Globus pallidus (tissue), 1 donor: ENCODE results near the gene RELL1.
A peak's percentile ranks its signal among the peaks of the same experiment; 100 is the strongest.

Source experiments
- DNase-seq: peaks from one replicate; pipeline ENCODE4 v3.0.0-alpha.2; 2015; ENCODE audit warnings: low spot score

The RELL1 gene

DNA sequence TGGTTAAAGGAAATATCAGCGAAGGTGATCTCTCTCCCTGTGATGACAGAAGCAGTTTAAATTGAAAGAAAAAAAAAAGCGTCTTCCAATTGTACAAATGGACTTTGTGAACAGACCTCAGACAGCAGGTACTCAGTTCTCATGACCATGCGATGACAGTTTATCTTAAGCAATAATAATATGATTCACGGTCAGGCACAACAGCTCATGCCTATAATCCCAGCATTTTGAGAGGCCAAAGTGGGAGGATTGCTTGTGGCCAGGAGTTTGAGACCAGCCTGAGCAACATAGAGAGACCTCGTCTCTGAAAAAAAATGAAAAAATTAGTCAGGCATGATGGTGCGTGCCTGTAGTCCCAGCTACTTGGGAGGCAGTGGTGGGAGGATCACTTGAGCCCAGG is 51.0 kb downstream of the RELL1 start:
- no peak for DNase-seq

- no peak for DNase-seq
These were observed 52.0 kb downstream of the RELL1 start for GRCh38 chr4:37634180-37634579.

DNA sequence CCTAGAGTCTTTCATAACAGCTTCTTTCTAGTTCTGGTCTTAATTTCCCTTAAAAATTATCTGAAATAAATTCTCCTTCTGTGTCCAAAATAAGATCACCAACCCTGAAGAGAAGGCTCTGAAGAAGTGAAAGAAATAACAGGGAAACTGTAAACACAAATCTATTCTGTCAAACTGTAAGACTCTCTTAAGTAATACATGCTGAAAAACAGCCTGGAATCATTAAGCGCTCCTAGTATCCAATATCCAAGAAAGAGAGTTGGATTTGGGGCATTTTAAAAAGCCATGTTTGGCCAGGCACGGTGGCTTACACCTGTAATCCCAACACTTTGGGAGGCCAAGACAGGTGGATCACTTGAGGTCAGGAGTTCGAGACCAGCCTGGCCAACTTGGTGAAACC is 53.3 kb downstream of the RELL1 start:
- DNase-seq, result no peak

DNA sequence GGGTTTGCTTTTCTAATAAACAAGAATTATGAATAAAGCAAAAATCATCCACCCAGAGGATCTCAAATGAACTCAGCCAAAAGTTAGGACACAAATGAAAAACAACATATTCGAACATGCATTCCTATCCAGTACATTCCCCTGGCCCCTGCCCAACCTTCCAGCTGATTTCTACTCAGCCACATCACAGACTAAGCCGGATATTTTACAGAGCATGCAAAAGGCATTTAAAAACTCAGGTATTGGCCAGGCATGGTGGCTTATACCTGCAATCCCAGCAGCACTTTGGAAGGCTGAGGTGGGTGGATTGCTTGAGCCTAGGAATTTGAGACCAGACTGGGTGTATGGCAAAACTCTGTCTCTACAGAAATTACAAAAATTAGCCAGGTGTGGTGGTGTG is 54.6 kb downstream of the RELL1 start:
- no peak for DNase-seq

DNA sequence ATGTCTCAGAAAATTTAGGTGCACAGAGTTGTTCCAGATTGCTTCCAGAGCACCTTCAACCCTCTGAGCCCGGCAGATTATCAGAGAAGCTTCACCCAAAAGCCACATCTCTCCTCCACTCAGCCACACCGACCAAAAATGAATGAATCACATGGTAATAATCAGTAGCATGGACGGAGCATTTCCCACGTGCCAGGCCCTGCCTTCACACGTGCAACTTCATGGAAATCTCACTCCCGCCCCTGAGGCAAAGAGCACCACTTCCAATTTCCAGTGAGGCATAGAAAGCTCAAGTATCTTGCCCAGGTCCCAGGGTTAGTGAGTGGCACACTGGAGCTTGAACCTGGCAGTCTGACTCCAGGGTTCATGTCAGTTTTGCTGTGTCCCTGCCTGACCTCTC is 56.5 kb downstream of the RELL1 start:
- no peak for DNase-seq

DNA sequence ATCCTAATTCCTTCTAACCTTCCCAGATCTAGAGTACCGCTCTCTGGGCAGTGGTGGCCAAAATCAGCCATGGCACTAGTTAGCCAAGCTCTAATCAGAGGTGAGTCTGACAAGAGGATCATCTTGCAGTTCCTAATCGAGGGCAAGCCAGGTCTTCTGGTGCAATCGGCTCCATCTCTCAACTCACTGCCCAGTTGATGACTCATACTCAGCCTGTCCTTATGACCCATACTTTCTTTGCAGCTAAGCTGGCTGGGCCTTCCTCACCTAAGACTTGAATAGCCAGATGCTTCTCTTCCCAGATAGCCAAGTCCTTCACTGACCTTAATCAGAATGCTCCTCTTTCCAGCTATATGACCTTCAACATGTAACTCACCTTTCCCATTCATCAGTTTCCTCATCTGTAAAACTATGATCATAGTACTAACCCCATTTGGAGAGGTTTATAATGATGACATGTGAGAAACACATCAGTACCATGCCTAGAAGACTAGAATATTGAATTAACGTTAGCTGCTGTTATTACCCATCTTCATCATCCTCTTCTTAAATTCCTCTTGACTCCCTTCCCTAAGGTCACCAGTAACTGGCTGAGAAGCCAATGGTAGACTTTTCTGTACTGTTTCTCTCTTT is 57.1 kb downstream of the RELL1 start:
- no peak for DNase-seq

DNA sequence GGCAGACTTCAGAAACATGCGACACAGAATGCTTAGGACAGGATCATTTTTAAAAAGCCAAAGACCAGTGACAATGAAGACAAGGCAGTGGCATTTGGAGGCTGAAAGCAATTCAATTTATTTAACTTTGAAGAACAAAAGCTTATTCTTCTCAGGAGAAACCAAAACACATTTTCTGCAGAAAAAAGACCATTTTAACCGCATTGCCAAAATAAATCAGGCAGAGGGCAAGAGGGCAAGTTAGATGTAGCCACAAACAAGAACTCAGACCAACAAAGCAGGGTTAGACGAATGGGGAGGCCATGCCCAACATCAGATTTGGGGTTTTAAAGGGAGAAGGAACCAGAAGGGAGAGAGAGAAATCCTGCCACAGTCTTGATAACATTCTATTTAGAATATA is 58.9 kb downstream of the RELL1 start:
- peak; percentile 11 for DNase-seq

DNA sequence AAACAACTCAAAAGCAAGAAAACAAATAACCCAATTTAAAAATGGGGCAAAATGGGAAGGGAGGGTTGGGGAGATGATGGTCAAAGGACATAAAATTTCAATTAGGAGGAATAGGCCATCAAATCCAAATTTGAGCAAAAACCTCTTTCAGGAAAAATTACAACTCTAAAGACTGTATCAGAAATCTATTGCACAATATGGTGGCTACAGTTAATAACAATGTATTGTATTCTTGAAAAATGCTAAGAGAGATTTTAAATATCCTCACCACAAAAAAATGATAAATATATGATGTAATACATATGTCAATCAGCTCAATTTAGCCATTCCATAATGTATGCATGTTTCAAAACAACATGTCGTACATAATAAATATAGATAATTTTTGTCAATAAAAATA is 60.7 kb downstream of the RELL1 start:
- no peak for DNase-seq

DNA sequence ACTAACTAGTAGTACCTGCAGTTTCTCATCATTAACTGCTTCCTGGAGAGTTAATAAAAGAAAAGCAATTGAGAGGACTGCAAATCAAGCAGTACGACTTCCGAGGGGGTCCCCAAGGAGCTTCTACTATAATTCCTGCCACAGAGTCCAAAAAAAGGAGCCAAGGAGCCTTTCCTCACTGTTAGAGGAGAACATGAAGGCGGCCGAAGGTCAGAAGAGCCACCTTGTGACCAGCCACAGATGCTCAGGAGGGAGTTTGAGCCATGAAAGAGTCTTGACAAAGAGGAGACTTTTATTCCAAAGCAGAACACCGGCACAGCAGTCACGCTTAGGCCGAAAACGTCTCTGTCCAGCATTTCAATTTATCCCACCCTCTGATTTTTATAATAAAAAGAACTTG is 62.2 kb downstream of the RELL1 start:
- no peak for DNase-seq

DNA sequence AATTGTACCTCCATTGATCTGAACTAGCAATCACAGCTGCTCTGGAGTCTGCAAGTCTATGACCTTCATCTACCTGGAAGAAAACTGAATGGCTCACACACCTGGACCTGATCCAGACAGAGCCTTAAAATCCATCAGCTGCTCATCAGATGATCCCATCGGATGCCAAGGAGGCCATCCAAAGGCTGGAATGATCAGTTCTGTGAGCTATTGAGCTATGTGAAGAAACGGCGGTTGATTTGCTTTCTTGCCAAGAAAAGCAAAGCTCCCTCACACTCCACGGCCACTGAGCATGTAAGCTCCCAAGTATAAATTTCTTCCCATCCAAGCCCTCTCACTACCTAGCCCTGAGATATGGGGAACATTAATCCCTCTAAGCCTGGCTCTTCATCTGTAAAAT is 63.1 kb downstream of the RELL1 start:
- no peak for DNase-seq

DNA sequence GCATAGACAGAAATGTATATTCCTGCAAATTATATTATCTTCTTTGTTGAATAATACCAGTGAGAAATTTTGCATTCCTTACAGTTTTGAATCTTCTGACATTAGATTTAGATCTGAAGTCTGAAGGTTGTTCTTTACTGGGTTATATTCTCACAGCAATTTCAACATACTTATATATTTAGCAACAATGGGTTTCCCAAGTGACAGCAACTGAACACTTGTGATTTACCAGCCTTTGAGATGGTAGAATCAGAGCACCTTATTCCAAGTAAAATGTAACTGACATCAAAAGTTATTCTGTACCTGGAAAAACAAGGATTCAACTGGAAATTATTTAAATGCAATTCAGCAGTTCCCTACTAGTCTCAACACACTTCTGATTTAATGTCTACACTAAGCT is 66.0 kb downstream of the RELL1 start:
- no peak for DNase-seq

GRCh38 chr4:37615720-37616063 is 70.5 kb downstream of the RELL1 start:
- DNase-seq, result no peak

DNA sequence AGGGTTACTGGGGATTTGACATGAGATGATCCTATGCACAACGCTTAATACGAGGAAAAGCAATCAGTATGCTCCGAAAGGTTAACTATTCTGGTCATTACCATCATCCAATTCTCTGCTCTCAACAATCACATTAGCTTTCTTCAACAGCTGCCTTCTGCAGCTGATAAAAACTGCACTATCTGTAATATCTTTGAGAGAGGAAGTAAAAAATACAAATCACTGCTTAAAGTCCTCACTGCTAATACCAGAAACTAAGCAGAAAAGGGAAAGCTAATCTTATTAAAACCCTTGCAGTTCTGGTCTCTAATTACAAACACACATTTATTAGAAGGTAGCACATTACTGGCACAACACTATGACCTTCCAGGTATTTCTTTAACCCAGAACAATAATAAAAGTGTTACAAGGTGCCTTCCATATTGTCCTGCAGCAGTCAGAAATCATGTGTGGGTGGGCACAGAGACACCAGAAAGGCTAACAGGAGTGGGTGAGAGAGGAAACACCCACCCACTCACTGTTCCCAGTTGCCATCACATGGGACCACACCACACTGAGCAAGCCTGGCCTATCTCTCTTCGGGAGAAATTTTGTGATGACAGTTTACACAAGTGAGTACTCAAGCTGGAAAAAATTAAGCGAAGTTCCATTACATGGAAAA is 71.0 kb downstream of the RELL1 start:
- DNase-seq, result no peak

GRCh38 chr4:37612811-37613210 is 73.4 kb downstream of the RELL1 start:
- DNase-seq, result no peak

DNA sequence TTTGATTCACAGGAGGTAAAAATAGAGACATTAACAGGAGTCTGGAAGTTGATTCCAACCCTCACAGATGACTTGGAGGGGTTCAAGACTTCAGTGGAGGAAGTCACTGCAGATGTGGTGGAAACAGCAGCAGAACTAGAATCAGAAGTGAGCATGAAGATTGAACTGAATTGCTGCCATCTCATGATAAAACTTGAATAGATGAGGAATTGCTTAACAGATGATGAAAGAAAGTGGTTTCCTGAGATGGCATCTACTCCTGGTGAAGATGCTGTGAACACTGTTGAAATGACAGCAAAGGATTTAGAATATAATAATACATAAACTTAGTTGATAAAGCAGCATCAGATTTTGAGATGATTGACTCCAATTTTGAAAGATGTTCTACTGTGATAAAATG is 76.5 kb downstream of the RELL1 start:
- DNase-seq, result no peak

DNA sequence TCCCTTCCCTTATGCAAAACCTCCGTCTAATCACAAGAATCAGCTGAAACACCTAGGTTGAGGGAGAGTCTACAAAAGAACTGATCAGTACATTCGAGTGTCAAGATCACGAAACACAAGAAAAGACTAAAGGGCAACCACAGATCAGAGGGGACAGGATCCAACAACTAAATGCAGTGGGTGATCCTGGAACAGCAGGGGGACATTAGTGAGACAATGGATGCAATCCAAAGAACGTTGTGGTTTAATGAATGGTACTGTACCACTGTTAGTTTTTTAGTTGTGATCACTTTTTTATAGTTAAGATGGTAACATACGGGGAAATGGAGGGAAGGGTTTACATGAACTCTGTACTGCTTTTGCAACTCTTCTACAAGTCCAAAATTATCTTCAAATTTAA is 79.2 kb downstream of the RELL1 start:
- no peak for DNase-seq

DNA sequence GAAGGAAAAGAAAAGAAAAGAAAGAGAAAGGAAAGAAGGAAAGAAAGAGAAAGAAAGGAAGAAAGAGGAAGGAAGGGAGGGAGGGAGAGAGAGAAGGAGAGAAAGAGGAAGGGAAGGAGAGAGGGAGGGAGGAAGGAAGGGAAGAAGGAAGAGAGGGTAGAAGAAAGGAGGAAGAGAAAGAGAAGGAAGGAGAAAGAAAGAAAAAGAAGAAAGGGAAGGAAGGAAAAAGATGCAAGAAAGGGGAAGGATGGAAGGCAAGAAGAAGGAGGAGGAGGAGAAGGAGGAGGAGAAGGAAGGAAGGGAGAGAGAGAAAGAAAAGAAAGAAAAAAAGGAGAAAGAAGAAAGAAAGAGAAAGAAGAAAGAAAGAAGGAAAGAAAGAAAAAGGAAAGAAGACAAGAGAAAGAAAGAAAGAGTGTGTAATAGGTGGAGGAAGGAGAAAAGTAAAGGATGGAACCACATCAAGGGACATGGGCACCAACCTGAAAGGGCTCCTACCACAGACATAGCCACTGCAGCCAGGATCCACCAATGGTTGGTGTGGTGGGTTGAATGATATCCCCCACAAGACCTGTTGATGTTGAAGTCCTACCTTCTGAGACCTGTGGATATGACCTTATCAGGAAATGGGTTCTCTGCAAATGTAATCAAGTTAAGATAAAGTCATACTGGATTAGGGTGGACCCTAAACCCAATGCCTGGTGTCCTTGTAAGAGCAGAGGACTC is 80.2 kb downstream of the RELL1 start:
- no peak for DNase-seq

GRCh38 chr4:37604461-37604860 is 81.7 kb downstream of the RELL1 start:
- DNase-seq, result no peak

- DNase-seq, result no peak
These were observed 82.5 kb downstream of the RELL1 start for GRCh38 chr4:37603711-37604110.

DNA sequence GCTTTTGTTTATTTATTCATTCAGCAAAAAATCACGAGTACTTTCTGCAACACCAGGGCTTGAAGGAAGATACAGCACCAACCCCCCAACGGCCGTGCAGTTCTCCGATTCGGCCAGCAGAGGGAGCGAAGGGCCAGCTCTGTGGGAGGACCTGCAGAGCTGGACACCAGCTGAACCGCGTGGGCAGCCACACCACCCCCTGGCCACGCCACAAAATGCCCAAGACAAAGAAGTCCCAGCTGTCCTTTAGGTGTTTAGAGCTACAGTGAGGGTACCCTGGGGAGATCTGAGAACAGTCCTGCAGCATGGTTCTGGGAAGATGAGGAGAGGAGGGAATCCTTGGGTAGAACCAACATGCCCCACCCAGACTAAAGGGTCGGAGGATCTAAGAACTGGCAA is 83.1 kb downstream of the RELL1 start:
- peak; percentile 74 for DNase-seq

DNA sequence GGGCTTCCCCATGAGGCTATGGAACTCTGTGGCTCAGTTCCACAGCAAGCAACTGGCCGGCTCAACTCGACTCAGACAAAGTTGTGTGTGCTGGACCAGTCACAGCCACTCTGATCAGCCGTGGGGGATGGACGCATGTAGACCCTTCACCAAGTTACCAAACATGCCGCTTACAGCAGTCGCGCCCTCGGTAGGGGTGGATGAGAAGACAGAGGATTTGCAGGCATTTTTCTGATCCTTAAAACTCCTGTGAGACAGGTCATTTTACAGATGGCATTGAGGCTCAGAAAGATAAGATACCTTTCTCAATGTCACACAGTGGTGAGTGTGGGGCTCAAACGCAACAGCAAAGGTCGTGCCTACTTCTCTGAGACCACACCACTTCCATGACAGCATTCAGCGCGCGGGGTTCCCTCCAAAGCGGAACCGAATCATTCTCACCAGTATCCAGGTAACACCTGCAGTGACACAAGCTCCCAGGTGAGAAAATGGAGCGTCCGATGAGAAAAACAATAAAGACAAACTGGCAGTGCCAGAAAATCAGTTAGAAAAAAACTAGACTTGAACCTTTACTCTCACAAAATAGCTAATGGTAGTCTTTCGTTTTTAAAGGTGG is 83.6 kb downstream of the RELL1 start:
- no peak for DNase-seq

GRCh38 chr4:37601531-37601930 is 84.6 kb downstream of the RELL1 start:
- no peak for DNase-seq

GRCh38 chr4:37599092-37599790 is 86.9 kb downstream of the RELL1 start:
- no peak for DNase-seq
